H1 (cell line): ENCODE measurements around the gene KIT. TPM values are rescaled to one million over a fixed set of nuclear protein-coding genes. Genes with fewer than 3 reads are reported as not detected.

ENCODE experiments used
- KDM4A ChIP-seq: IDR thresholded peaks from one replicate; pipeline ENCODE4 v1.7.1; 2012; ENCODE audit warnings: low read depth, mild to moderate bottlenecking, moderate library complexity, low read length, inconsistent platforms; ENCODE audit not compliant: severe bottlenecking
- KDM5A ChIP-seq: fragments of 200-600 bp; IDR thresholded peaks from 2 replicates; pipeline ENCODE4 v1.7.1; 2012; ENCODE audit warnings: mild to moderate bottlenecking, low read length, inconsistent platforms, mixed read lengths
- POLR2AphosphoS5 ChIP-seq: IDR thresholded peaks from 2 replicates; pipeline ENCODE4 v1.6.1; 2011; ENCODE audit warnings: low read depth, low read length
- POU5F1 ChIP-seq: IDR thresholded peaks from 2 replicates; pipeline ENCODE4 v1.6.1; 2011; ENCODE audit warnings: low read depth, mild to moderate bottlenecking, low read length, moderate library complexity
- polyA plus RNA-seq, 7 experiments: library from polyadenylated mRNA; depleted of rRNA in 3 of 7; stranded (reverse) in 5 of 7; unstranded in 2 of 7; fragments of >200 nt in 5 of 7; fragments of 200-250 nt in 2 of 7; gene quantifications; 1 replicate in 5 of 7; 2 replicates in 1 of 7; 4 replicates in 1 of 7; pipeline versions ENCODE4 v1.2.1 to v1.2.3, GENCODE V29; 2011 to 2013; ENCODE audit warnings: missing spikeins in 2 of 7, mixed read lengths in 2 of 7
- total RNA-seq: library from RNA; stranded (reverse); fragmentation: NEBNext Ultra II Directional; extraction: Animal tissue kit (Norgen Biotek cat#: 25700); gene quantifications from 2 replicates; pipeline ENCODE4 v1.2.1, GENCODE V29; 2021

KIT gene
- total and polyA plus RNA-seq, 2 of the 8 experiments (the other 6 are each of a cell fraction or from before 2014, with no cell fraction given) = 14.4 to 24.8 TPM

- no peak for TF ChIP-seq KDM4A
- no peak for TF ChIP-seq POLR2AphosphoS5
- TF ChIP-seq KDM5A = no peak
- TF ChIP-seq POU5F1 = no peak
- TF ChIP-seq, all 59 proteins: peak for 0
Measured at GRCh38 chr4:54659313-54659712, 1.6 kb downstream of the KIT start (continued).
